Fibroblast of villous mesenchyme (primary cell): ENCODE results near the gene EDA. TPM values are rescaled to one million over a fixed set of nuclear protein-coding genes. Genes with fewer than 3 reads are reported as not detected.

ENCODE experiments used
- DNase-seq: peaks from one replicate; pipeline ENCODE4 v3.0.0-alpha.2; 2010; ENCODE audit warnings: low read depth
- H3K4me3 ChIP-seq: 2 replicates; pipeline ENCODE4 v1.5.1; 2011; ENCODE audit warnings: low read depth, mild to moderate bottlenecking, low read length
- total RNA-seq: library from RNA; depleted of rRNA; stranded (reverse); fragments of >200 nt; gene quantifications from 2 replicates; pipeline ENCODE4 v1.2.3, GENCODE V29; 2012
- TF ChIP-seq, protein P1 (sequence below): IDR thresholded peaks from 2 replicates; pipeline ENCODE4 v1.5.1; 2012; ENCODE audit warnings: low read depth, mild to moderate bottlenecking, low read length; ENCODE audit not compliant: insufficient read depth

EDA gene
- total RNA-seq, 1 donor = not detected

DNA sequence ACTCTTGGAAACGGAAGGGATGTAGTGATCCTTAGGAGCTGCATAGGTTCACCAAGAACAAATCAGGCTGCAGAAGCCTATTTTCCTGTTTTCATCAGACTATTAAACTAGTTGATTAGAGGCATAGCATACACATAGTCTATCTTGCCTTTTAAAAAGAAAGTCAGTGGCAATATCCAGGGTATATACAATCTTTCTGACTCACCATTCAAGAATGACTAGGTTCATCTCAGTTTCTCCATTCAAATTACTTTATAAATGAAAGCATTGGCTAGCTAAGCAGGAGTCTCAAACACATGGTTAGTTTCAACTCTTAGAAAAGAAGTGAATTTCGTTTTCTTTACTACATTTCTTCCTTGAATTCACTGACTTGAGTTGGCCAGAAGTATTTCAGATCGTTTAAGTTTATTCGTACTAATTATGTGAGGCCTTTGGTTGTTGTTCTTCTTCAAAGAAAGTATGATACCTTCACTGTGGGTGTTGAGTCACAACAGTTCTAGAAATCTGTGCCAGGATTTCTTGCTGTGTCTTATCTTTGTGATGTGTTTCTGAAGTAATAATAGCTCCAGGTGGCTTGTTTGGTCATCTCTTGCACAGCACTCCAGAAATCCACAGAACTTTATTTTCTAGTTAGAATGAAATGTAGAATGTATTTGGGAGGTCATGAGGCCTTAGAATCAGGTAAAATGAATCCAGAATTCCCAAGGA is 345.6 kb downstream of the EDA start:
- TF ChIP-seq, protein P1, sequence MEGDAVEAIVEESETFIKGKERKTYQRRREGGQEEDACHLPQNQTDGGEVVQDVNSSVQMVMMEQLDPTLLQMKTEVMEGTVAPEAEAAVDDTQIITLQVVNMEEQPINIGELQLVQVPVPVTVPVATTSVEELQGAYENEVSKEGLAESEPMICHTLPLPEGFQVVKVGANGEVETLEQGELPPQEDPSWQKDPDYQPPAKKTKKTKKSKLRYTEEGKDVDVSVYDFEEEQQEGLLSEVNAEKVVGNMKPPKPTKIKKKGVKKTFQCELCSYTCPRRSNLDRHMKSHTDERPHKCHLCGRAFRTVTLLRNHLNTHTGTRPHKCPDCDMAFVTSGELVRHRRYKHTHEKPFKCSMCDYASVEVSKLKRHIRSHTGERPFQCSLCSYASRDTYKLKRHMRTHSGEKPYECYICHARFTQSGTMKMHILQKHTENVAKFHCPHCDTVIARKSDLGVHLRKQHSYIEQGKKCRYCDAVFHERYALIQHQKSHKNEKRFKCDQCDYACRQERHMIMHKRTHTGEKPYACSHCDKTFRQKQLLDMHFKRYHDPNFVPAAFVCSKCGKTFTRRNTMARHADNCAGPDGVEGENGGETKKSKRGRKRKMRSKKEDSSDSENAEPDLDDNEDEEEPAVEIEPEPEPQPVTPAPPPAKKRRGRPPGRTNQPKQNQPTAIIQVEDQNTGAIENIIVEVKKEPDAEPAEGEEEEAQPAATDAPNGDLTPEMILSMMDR = no peak
- no peak for DNase-seq
- no peak overlapping the region for H3K4me3 ChIP-seq

DNA sequence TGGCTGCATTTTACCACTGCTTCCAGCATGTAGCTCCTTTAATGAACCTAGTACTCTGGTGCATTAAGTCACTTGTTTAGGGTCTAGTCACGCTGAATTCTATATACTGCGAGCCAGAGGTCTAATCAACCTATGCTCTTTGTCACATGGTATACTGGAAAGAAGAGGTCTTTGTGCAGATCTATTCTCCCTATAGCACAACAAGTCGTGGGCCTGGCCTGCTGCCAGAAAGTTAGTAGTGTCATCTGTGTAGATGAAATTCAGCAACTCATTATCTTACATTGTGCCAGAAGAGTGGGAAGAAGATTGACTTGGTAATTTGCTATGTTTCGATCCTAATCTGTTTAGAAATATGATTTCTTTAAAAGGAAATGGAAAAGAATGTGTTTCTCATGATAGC is 353.0 kb downstream of the EDA start:
- no peak for DNase-seq
- H3K4me3 ChIP-seq = no peak overlapping the region

DNA sequence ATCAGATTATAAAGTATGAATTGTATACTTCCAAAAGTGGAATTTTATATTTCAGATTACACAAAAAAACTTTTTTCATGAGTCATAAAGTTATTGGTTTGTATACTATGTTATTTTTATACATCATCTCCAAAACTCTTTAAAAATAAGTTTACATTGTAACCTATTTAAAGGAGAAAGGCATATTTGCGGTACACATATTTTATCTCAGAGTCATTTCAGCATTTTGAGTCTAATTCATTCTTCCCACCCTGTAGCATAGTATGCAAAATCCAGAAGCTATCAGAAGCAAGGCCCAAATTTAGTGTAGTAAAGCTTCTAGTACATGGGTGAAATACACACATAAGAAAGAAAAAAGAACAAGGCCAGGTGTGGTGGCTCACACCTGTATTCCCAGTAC is 353.5 kb downstream of the EDA start:
- TF ChIP-seq, protein P1 = no peak
- DNase-seq = no peak
- no peak overlapping the region for H3K4me3 ChIP-seq

More for the DNA sequence above, 353.0 kb downstream of the EDA start:
- TF ChIP-seq, protein P1 = no peak

DNA sequence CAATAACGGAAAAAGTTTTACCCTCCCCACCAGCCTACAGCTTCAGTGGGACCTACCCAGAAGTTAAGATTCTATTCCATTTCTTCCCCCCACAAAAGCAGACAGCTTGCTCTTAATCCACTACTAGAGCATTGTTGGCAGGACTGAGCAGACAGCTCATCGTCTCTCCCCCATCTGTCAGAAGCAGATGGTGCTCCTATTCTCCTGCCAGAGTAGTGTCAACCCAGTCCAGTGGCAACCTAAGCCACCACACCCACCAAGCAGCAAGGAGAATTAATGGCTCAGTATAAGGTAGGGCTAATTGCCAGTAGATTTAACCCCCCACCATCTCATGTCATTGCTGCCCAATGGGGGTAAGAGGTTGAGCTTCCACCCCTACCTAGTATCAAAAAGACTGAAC is 371.8 kb downstream of the EDA start:
- no peak for DNase-seq
- TF ChIP-seq, protein P1 = no peak

DNA sequence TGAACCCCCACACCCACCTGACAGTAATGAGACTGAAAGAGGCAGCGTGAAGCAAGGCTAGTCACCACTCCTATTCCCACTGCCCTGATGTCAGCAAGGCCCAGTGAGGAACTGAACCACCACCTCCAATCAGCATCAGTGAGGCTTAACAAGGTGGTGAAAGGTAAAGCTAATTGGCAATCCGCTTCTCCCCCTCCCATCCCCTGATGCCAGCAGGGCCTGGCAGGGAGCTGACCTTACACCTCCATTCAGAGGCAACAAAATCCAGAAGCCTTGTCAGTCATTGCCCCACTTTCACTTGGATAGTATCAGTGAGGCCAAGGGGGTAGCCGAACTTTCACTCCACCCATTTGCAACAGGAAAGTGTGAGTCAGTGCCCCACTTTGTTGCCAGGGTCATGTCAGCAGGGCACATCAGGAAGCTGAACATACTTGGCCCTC is 373.1 kb downstream of the EDA start:
- no peak for DNase-seq
- TF ChIP-seq, protein P1 = no peak
- no peak overlapping the region for H3K4me3 ChIP-seq

More for the DNA sequence above, 371.8 kb downstream of the EDA start:
- no peak overlapping the region for H3K4me3 ChIP-seq

DNA sequence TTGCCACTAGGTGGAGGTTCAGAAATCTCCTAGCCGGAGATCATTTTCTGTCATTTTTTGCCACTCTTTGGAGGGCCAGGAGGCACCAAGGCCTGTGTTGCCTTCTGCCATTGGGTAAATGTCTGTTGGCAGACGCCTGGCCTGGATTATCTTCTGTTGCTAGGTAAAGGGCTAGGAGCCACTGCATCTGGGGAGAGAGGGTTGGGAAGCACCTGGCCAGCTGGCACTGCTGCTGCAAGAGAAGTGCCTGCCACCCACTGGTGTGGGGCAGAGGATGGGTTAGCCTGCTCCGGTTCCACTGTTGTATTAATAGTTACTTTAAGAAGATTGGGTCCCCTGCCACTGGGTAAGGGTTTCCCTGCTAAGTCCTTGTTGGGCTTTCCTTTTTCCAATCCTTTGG is 375.8 kb downstream of the EDA start:
- DNase-seq = no peak
- TF ChIP-seq, protein P1 = no peak
- no peak overlapping the region for H3K4me3 ChIP-seq

DNA sequence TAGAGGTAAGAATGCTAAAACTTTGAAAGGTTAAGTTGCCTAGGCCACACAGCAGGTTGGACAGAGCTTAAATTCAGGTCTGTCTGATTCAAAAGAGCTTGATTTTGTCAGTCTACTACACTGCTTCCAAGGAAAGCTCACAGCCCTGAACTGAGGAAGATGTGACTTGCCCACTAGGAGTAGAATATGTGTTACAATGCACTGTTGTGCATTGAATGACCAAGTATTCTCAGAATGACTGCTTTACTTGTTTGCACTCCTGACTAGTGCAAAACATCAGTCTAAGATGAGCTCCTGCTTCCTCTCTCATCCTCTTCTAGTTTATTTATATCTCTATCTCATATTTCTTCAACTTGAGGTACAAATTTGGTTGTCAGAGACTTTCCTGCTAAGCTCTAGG is 377.6 kb downstream of the EDA start:
- no peak overlapping the region for H3K4me3 ChIP-seq
- no peak for DNase-seq
- TF ChIP-seq, protein P1 = no peak
